ENCODE results near the gene DHRS1. TPM values are rescaled to one million over a fixed set of nuclear protein-coding genes. Genes with fewer than 3 reads are reported as not detected.

The DHRS1 gene
- total RNA-seq, 1 experiment from 2014 or later: 41.4 TPM

DNA sequence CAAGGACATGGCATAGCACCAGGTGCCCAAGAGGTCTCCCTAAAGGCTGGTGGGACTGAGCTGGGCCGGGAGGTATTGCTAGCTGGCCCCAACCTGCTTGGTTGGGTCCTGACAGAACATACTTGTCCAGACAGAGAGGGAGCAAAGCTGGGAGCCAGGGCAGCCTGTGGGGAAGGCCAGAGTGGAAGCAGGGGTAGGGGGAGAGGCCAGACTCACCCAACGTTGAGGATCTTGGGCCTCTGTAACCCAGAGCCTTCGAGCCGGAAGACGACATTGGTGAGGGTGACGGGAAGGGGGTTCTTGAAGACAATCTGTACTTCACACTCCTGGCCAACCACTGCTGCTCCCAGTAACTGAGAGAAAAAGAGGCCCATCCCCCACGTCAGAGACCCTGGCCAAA is 45.6 kb downstream of the DHRS1 start:
- H3K27ac ChIP-seq: no peak overlapping the region
- H3K36me3 ChIP-seq (ENCODE audit: low read depth): no peaks in the 10 kb centered on the region
- intact Hi-C loops (cut with micrococcal nuclease; ENCODE audit: unreplicated experiment): no loop called here
- ChIA-PET POLR2A (ENCODE audit: unreplicated experiment) (no interaction called here), CTCF (no interaction called here)
- DNase-seq: no peak
- BruUV-seq (replicated peaks): no TSS peak
- TF ChIP-seq, protein P1, sequence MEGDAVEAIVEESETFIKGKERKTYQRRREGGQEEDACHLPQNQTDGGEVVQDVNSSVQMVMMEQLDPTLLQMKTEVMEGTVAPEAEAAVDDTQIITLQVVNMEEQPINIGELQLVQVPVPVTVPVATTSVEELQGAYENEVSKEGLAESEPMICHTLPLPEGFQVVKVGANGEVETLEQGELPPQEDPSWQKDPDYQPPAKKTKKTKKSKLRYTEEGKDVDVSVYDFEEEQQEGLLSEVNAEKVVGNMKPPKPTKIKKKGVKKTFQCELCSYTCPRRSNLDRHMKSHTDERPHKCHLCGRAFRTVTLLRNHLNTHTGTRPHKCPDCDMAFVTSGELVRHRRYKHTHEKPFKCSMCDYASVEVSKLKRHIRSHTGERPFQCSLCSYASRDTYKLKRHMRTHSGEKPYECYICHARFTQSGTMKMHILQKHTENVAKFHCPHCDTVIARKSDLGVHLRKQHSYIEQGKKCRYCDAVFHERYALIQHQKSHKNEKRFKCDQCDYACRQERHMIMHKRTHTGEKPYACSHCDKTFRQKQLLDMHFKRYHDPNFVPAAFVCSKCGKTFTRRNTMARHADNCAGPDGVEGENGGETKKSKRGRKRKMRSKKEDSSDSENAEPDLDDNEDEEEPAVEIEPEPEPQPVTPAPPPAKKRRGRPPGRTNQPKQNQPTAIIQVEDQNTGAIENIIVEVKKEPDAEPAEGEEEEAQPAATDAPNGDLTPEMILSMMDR (conservative IDR thresholded peaks at IDR 0.05): no peak
- no peak for TF ChIP-seq EZH2 (IDR thresholded peaks at IDR 0.05; ENCODE audit: low read depth)
- no peaks in the 10 kb centered on the region for H4K20me1 ChIP-seq (ENCODE audit: insufficient read depth)
- no peaks in the 10 kb centered on the region for H3K9me3 ChIP-seq (ENCODE audit: insufficient read depth, low read depth)
- H3K79me2 ChIP-seq (ENCODE audit: low read depth): no peaks in the 10 kb centered on the region
- no peaks in the 10 kb centered on the region for H3K9me2 ChIP-seq (ENCODE audit: insufficient read depth)
- H2AFZ ChIP-seq: no peak overlapping the region
- no peaks in the 10 kb centered on the region for H3F3A ChIP-seq (ENCODE audit: insufficient read depth, low read depth)
- H3K27me3 ChIP-seq (ENCODE audit: insufficient read depth, low read depth): no peaks in the 10 kb centered on the region
- no peaks in the 10 kb centered on the region for H3K4me1 ChIP-seq (replicated peaks; ENCODE audit: insufficient read depth)
- no peak overlapping the region for H3K4me3 ChIP-seq
- H3K4me2 ChIP-seq: no peak overlapping the region

DNA sequence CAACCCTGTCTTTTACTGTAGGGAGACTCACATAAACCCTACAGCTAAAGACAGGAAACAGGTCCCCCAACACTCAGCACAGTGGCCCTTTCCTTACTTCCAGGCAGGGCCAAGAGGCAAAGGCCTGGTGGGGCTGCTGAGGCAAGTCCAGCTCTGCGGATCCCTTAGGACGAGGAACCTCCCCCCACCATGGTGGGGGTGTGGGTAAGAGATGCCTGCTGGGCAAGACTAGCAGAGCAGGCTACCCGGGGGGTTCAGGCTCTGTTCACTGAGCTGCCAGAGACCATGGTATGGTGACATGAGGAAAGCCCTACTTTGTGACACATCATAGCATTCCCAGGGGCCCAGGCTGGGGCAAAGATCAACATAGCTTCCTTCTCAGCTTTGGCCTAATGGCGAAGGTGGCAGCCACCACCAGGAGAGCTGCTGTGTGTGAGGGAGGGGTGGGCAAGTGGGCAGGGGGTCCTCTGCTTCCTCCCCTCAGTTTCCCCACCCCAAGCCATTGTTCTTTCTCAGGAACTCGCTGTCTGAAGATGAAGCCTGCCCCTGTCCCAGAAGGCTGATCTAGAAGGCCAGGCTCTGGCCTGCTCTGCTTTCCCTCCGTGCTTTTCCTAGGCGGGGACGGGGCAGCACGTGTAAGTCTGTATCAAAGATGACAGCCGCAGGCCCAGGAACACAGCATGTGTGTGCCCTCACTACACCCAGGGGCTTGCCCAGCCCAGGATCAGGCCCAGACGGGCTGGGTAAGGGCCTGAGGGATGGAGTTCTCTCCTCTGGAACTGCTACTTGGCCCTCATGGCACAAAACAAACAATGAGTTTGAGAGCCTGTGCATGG is 47.1 kb downstream of the DHRS1 start:
- Histone ChIP-seq H4K20me1 (ENCODE audit: insufficient read depth) (no peaks in the 10 kb centered on the region), H3K36me3 (ENCODE audit: low read depth) (no peaks in the 10 kb centered on the region), H2AFZ (no peak overlapping the region), H3K4me2 (no peak overlapping the region), H3K4me3 (no peak overlapping the region), H3F3A (ENCODE audit: insufficient read depth, low read depth) (no peaks in the 10 kb centered on the region), H3K27ac (no peak overlapping the region), H3K9me2 (ENCODE audit: insufficient read depth) (no peaks in the 10 kb centered on the region), H3K9me3 (ENCODE audit: insufficient read depth, low read depth) (no peaks in the 10 kb centered on the region), H3K27me3 (ENCODE audit: insufficient read depth, low read depth) (no peaks in the 10 kb centered on the region), H3K79me2 (ENCODE audit: low read depth) (no peaks in the 10 kb centered on the region), H3K4me1 (replicated peaks; ENCODE audit: insufficient read depth) (no peaks in the 10 kb centered on the region)
- POLR2A ChIA-PET (ENCODE audit: unreplicated experiment): no interaction called here
- DNase-seq: no peak
- BruUV-seq (replicated peaks): no TSS peak
- intact Hi-C loops (cut with micrococcal nuclease; ENCODE audit: unreplicated experiment): no loop called here
- CTCF ChIA-PET: no interaction called here
- TF ChIP-seq EZH2 (IDR thresholded peaks at IDR 0.05; ENCODE audit: low read depth): no peak
- TF ChIP-seq, protein P1 (conservative IDR thresholded peaks at IDR 0.05): no peak

DNA sequence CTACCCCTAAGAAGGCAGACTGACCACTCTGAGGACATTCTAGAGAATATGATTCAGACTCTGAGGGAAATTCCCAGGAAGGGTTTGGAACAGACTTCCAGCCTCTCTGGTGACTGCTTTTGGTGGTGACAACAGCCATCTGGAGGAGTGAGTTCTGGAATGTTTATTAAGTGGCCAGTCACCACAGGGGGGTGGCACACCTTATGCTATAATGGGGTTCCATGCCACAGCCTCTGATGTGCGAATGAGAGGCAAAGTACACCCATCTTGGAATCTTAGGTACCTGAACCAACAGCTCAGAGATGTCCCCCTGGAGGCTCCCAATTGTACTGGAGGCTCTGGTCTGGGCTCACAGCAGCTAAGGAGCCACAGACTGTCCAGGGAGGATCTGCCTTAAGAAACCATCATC is 47.7 kb downstream of the DHRS1 start:
- BruUV-seq (replicated peaks): no TSS peak
- H4K20me1 ChIP-seq (ENCODE audit: insufficient read depth): no peaks in the 10 kb centered on the region
- H3K9me2 ChIP-seq (ENCODE audit: insufficient read depth): no peaks in the 10 kb centered on the region
- H3K79me2 ChIP-seq (ENCODE audit: low read depth): no peaks in the 10 kb centered on the region
- ChIA-PET POLR2A (ENCODE audit: unreplicated experiment) (no interaction called here), CTCF (interaction anchor here (0.6 kb wide), 1 partner anchor 160 kb away, joined by 4 read pairs; no protein-coding TSS in a partner anchor)
- no peaks in the 10 kb centered on the region for H3K36me3 ChIP-seq (ENCODE audit: low read depth)
- H3K4me2 ChIP-seq: no peak overlapping the region
- no peaks in the 10 kb centered on the region for H3K27me3 ChIP-seq (ENCODE audit: insufficient read depth, low read depth)
- intact Hi-C loops (cut with micrococcal nuclease; ENCODE audit: unreplicated experiment): no loop called here
- no peaks in the 10 kb centered on the region for H3K4me1 ChIP-seq (replicated peaks; ENCODE audit: insufficient read depth)
- H3K9me3 ChIP-seq (ENCODE audit: insufficient read depth, low read depth): no peaks in the 10 kb centered on the region
- no peak overlapping the region for H2AFZ ChIP-seq
- peak; percentile 9 to 37 for DNase-seq
- H3K27ac ChIP-seq: no peak overlapping the region
- H3K4me3 ChIP-seq: no peak overlapping the region
- H3F3A ChIP-seq (ENCODE audit: insufficient read depth, low read depth): no peaks in the 10 kb centered on the region
- TF ChIP-seq, protein P1 (conservative IDR thresholded peaks at IDR 0.05): no peak
- no peak for TF ChIP-seq EZH2 (IDR thresholded peaks at IDR 0.05; ENCODE audit: low read depth)

All from PC-9 (cell line).